GM12878 (cell line): Measurements from ENCODE around the gene HTR6. TPM values are rescaled to one million over a fixed set of nuclear protein-coding genes. Genes with fewer than 3 reads are reported as not detected.
A peak's percentile ranks its signal among the peaks of the same experiment; 100 is the strongest.

Experiments used
- ATAC-seq: fragments of 200-7000 bp; cut with Tn5 transposase; 3 replicates; pipeline ENCODE4 v1.9.1; 2020; ENCODE audit warnings: mild to moderate bottlenecking, moderate library complexity
- BruUV-seq: library from RNA; stranded (reverse); fragments of 400-500 nt; replicated peaks from 2 replicates; lab custom pipeline; 2021; lab: Mats Ljungman, UMichigan
- CTCF ChIA-PET: fragments of 300-600 bp; sonication (Branson Sonifier 250); formaldehyde crosslinking; extraction: SDS; loops from one replicate; lab custom pipeline; 2021; ENCODE audit warnings: inconsistent platforms; lab: Yijun Ruan, JAX
- POLR2A ChIA-PET: fragments of 350-600 bp; formaldehyde crosslinking; extraction: SDS; loops from one replicate; lab custom pipeline; 2021; ENCODE audit warnings: inconsistent platforms; lab: Charles Lee
- RAD21 ChIA-PET: fragments of 300-600 bp; sonication (Branson Sonifier 250); formaldehyde crosslinking; loops from one replicate; lab custom pipeline; 2023; ENCODE audit warnings: antibody characterized with exemption; ENCODE audit not compliant: unreplicated experiment; lab: Charles Lee
- SMC1A ChIA-PET: fragments of 300-600 bp; sonication (Branson Sonifier 250); formaldehyde crosslinking; loops from one replicate; lab custom pipeline; 2023; ENCODE audit not compliant: unreplicated experiment, uncharacterized antibody; lab: Charles Lee
- DNase-seq: peaks from one replicate; pipeline ENCODE4 v3.0.0-alpha.2; 2011; ENCODE audit warnings: low read depth, low spot score
- FAIRE-seq: peaks from 3 replicates; lab custom pipeline; 2011; peaks lifted over from hg19 to GRCh38; lab: Jason Lieb, UNC
- H2AFZ ChIP-seq: 2 replicates; pipeline ENCODE4 v1.6.0; 2011; ENCODE audit warnings: low read depth, low read length, control low read depth; ENCODE audit not compliant: control insufficient read depth
- H3K27ac ChIP-seq: 2 replicates; pipeline ENCODE4 v1.5.1; 2011; ENCODE audit warnings: control low read depth; ENCODE audit not compliant: control insufficient read depth, insufficient read depth
- H3K27me3 ChIP-seq, 2 experiments: replicated peaks in 1 of 2; 2 replicates each; pipeline versions ENCODE4 v1.6.0 to v1.6.1; 2011; ENCODE audit warnings: low read length in 1 of 2; ENCODE audit not compliant: control insufficient read depth in 2 of 2, insufficient read depth in 2 of 2
- H3K36me3 ChIP-seq, 2 experiments: 2 replicates each; pipeline ENCODE4 v1.5.1; 2011; ENCODE audit warnings: low read length in 1 of 2; ENCODE audit not compliant: control insufficient read depth in 2 of 2, insufficient read depth in 2 of 2
- H3K4me1 ChIP-seq: 2 replicates; pipeline ENCODE4 v1.6.1; 2011; ENCODE audit warnings: mild to moderate bottlenecking, low read length, moderate library complexity, mixed read lengths; ENCODE audit not compliant: control insufficient read depth, insufficient read depth
- H3K4me2 ChIP-seq: 2 replicates; pipeline ENCODE4 v1.6.0; 2011; ENCODE audit warnings: control low read depth; ENCODE audit not compliant: control insufficient read depth, insufficient read depth
- H3K4me3 ChIP-seq: fragments of 200-600 bp; sonication (generic); 2 replicates; pipeline ENCODE4 v1.5.1; 2016
- H3K79me2 ChIP-seq: 2 replicates; pipeline ENCODE4 v1.6.0; 2011; ENCODE audit warnings: low read length; ENCODE audit not compliant: control insufficient read depth, insufficient read depth
- H3K9ac ChIP-seq: 2 replicates; pipeline ENCODE4 v1.8.0; 2011; ENCODE audit warnings: low read length, control low read depth, mixed read lengths; ENCODE audit not compliant: control insufficient read depth, insufficient read depth
- H3K9me3 ChIP-seq: replicated peaks from 3 replicates; pipeline ENCODE4 v1.5.1; 2011; ENCODE audit warnings: mild to moderate bottlenecking, low read length; ENCODE audit not compliant: control insufficient read depth, insufficient read depth
- H4K20me1 ChIP-seq: 2 replicates; pipeline ENCODE4 v1.6.0; 2011; ENCODE audit not compliant: control insufficient read depth, insufficient read depth
- IKZF1 ChIP-seq: fragments of 450-650 bp; conservative IDR thresholded peaks from 2 replicates; pipeline ENCODE4 v1.6.1; 2017; ENCODE audit warnings: antibody characterized with exemption, mild to moderate bottlenecking
- MTA3 ChIP-seq: IDR thresholded peaks from 2 replicates; pipeline ENCODE4 v1.6.1; 2012; ENCODE audit warnings: low read length, inconsistent platforms, borderline replicate concordance
- NFXL1 ChIP-seq: fragments of 450-650 bp; IDR thresholded peaks from 2 replicates; pipeline ENCODE4 v1.6.1; 2017; ENCODE audit warnings: antibody characterized with exemption, mild to moderate bottlenecking, borderline replicate concordance
- PAX5 ChIP-seq: IDR thresholded peaks from 2 replicates; pipeline ENCODE4 v1.6.1; 2011; ENCODE audit warnings: low read depth, low read length, borderline replicate concordance
- SPI1 ChIP-seq: IDR thresholded peaks from 2 replicates; pipeline ENCODE4 v1.6.1; 2011; ENCODE audit warnings: low read depth, mild to moderate bottlenecking, low read length, moderate library complexity, borderline replicate concordance; ENCODE audit not compliant: insufficient read depth
- WGBS: methylation state at CpG from one replicate; pipeline ENCODE4 v1.1.6; 2016; ENCODE audit warnings: low lambda C conversion rate; ENCODE audit not compliant: insufficient replicate concordance, insufficient coverage; ENCODE audit errors: missing lambda C conversion rate; 5-methylcytosine and 5-hydroxymethylcytosine counted together
- in situ Hi-C: fragments of 300-500 bp; cut with MboI; formaldehyde crosslinking; loops from 9 replicates; pipeline ENCODE4 v1.14.3; 2018; ENCODE audit warnings: mixed read lengths
- intact Hi-C: fragments of 100-400 bp; cut with micrococcal nuclease; formaldehyde crosslinking; loops from one replicate; pipeline ENCODE4 v1.14.2; 2022; ENCODE audit not compliant: unreplicated experiment
- polyA plus RNA-seq, 11 experiments: library from polyadenylated mRNA; depleted of rRNA in 4 of 11; unstranded in 6 of 11; stranded (reverse) in 5 of 11; fragments of >200 nt; fragmentation: Nextera tagmentation in 4 of 11; fragmentation: Illumina TruSeq in 1 of 11; extraction: Ambion mirVana in 4 of 11; extraction: Trizol in 1 of 11; gene quantifications; 1 replicate in 1 of 11; 2 replicates in 10 of 11; pipeline versions ENCODE4 v1.2.1 to v1.2.3, GENCODE V29; 2011 to 2016; ENCODE audit warnings: inconsistent platforms in 2 of 11, missing spikeins in 2 of 11, low read depth in 1 of 11
- total RNA-seq, 4 experiments: library from RNA; depleted of rRNA in 3 of 4; stranded (reverse); fragments of >200 nt in 3 of 4; fragmentation: Illumina TruSeq in 1 of 4; extraction: Trizol in 1 of 4; gene quantifications; 2 replicates each; pipeline versions ENCODE4 v1.2.1 to v1.2.3, GENCODE V29; 2013 to 2021
- TF ChIP-seq, protein P1 (sequence below): fragments of 150-350 bp; IDR thresholded peaks from 2 replicates; pipeline ENCODE4 v1.6.1; 2014; ENCODE audit warnings: mild to moderate bottlenecking, low read depth, low read length

HTR6 gene
- total and polyA plus RNA-seq, 10 of the 15 experiments (the other 5 are each of a cell fraction or from before 2014, with no cell fraction given) = 0.03 to 5.3 (median 1.7) TPM; not detected in 2

DNA sequence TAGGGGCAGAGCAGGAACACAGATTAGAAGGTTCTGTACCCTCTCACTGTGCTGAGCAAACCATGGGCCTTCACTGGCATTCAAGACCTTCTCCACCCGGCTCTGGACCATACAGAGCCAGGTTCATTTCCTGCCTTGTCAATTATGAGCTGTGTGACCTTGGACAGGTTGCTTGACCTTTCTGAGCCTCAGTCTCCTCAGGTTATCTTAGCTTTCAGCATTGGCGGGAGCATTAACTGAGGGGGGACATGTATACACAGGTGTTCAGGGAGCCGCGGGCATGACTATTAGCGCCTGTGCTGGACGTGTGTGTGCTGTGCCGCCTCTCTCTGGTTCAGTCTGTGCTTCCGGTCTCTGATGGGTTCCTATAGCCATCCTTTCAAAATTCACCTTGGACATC is 32.1 kb downstream of the HTR6 start:
- CTCF ChIA-PET = interaction anchor here (0.7 to 2.1 kb wide), 5 partner anchors 9 to 35 kb away, joined by 3 to 19 read pairs (median 8); no protein-coding TSS in a partner anchor
- H3K4me2 ChIP-seq = no peak overlapping the region
- BruUV-seq = no TSS peak
- TF ChIP-seq MTA3 = no peak
- TF ChIP-seq, all 136 proteins: peak for 0
- ChIA-PET POLR2A (interaction anchor here (0.6 kb wide), 1 partner anchor 23 kb away, joined by 3 read pairs; no protein-coding TSS in a partner anchor), RAD21 (interaction anchor here (2.1 kb wide), 1 partner anchor 14 kb away, joined by 7 read pairs; no protein-coding TSS in a partner anchor), SMC1A (no interaction called here)
- Histone ChIP-seq H2AFZ (no peak overlapping the region), H3K79me2 (no peaks in the 10 kb centered on the region), H3K4me3 (no peak overlapping the region), H3K36me3 (peaks cover 0 to 6% of the 10 kb centered on the region in 2 experiments; a peak in 1 of 4 replicates), H3K27ac (no peak overlapping the region), H4K20me1 (no peaks in the 10 kb centered on the region), H3K9me3 (no peaks in the 10 kb centered on the region; the same call in 2 of the 3 replicates), H3K9ac (no peak overlapping the region), H3K27me3 (no peaks in the 10 kb centered on the region), H3K4me1 (peaks cover 3% of the 10 kb centered on the region)
- ATAC-seq (no peak), FAIRE-seq (no peak), DNase-seq (no peak)
- intact Hi-C loops (no loop called here), in situ Hi-C loops (no loop called here)
- 93% methylated on average over 8 of the region's 8 CpGs for WGBS

DNA sequence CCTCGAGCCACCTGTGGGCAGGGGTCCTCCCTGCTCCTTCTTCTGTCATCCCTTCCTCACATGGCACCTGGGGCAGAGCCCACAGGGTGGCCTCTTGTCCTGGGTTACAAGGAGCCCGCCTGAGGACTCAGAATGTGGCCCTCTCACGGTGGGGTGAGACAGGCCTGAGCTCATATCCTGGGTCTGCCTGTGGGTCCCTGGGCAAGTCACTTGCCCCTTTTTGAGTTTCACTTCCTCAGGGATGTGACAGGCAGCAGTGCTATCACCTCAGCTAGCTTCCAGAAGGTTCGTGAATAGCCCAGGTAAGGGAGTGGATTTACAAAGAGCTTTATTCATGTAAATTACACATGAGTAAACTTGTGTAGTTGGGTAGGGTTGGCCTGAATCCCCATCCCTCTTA is 33.5 kb downstream of the HTR6 start:
- Histone ChIP-seq H3K9me3 (no peaks in the 10 kb centered on the region), H3K27ac (no peak overlapping the region), H4K20me1 (no peaks in the 10 kb centered on the region), H3K4me3 (no peak overlapping the region), H3K36me3 (peaks cover 0 to 4% of the 10 kb centered on the region in 2 experiments; a peak in 1 of 4 replicates), H2AFZ (no peak overlapping the region), H3K4me1 (peaks cover 4% of the 10 kb centered on the region), H3K27me3 (no peaks in the 10 kb centered on the region), H3K79me2 (no peaks in the 10 kb centered on the region), H3K4me2 (no peak overlapping the region), H3K9ac (no peak overlapping the region)
- 25% methylated on average over 4 of the region's 4 CpGs for WGBS
- ATAC-seq = peak; percentile 97
- RAD21 ChIA-PET = interaction anchor here (1.6 to 2.1 kb wide), 2 partner anchors 13 to 37 kb away, joined by 7 to 10 read pairs; no protein-coding TSS in a partner anchor
- peak; percentile 90 for TF ChIP-seq SPI1
- TF ChIP-seq PAX5 = no peak
- 0 out of 2 replicates have a peak, but pooled peaks have one; percentile 16 for TF ChIP-seq IKZF1
- TF ChIP-seq NFXL1 = no peak
- TF ChIP-seq, protein P1, sequence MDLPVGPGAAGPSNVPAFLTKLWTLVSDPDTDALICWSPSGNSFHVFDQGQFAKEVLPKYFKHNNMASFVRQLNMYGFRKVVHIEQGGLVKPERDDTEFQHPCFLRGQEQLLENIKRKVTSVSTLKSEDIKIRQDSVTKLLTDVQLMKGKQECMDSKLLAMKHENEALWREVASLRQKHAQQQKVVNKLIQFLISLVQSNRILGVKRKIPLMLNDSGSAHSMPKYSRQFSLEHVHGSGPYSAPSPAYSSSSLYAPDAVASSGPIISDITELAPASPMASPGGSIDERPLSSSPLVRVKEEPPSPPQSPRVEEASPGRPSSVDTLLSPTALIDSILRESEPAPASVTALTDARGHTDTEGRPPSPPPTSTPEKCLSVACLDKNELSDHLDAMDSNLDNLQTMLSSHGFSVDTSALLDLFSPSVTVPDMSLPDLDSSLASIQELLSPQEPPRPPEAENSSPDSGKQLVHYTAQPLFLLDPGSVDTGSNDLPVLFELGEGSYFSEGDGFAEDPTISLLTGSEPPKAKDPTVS = peak; percentile 83; the same call in 1 of the 2 replicates
- POLR2A ChIA-PET = no interaction called here
- CTCF ChIA-PET = interaction anchor here (0.6 to 2.1 kb wide), 6 partner anchors 10 to 775 kb away, joined by 3 to 19 read pairs (median 4); no protein-coding TSS in a partner anchor
- no TSS peak for BruUV-seq
- no peak for DNase-seq
- peak; percentile 75 for FAIRE-seq
- SMC1A ChIA-PET = interaction anchor here (1.2 kb wide), 1 partner anchor 38 kb away, joined by 3 read pairs; no protein-coding TSS in a partner anchor
- intact Hi-C loops = no loop called here
- in situ Hi-C loops = no loop called here
